ENCODE data around the gene ADGRL2. TPM values are rescaled to one million over a fixed set of nuclear protein-coding genes. Genes with fewer than 3 reads are reported as not detected.

ADGRL2 gene
- total and polyA plus RNA-seq, 9 of the 15 experiments (the other 6 are each of a cell fraction or from before 2014, with no cell fraction given): 0.03 to 0.15 (median 0.13) TPM; not detected in 6

DNA sequence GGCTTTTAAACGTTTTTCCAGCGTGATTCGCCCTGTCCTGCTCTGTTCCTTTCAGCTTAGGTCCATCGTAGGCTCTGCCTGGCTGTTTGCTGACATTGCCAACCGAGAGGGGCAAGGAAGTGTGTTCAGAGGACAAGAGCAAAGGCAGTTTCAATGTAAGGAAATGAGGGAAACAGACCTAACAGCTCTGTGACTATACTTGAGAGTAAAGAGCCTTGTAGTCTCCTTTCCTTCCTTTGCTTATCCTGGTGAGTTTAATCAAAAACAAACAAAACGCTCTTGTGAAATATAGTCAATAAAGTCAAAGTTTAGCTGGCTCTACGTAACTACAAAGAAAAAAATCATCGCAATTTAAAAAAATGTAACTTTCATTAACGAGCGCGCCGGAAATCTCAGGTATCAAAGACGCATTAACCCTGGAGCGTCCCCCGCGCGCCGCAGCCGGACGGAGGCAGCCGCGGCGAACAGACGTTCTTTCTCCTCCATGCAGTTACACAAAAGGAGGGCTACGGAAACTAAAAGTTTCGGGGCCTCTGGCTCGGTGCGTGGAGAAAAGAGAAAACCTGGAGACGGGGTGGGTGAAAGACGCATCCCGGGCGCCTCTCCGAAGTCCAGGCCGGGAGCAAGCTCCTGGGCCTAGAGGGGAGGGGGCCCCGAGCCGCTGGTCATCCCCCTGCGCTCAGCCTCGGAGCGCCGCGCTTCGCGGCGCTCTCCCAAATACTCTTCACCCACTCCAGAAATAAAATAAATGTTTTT, 617 bp upstream of the ADGRL2 start:
- intact Hi-C loops (cut with micrococcal nuclease): no loop called here
- ATAC-seq: no peak
- Histone ChIP-seq H4K20me1 (replicated peaks; ENCODE audit: control insufficient read depth, insufficient read depth, low read length) (no peaks in the 10 kb centered on the region), H3K79me2 (ENCODE audit: control insufficient read depth, insufficient read depth, low read length) (no peaks in the 10 kb centered on the region), H3K4me2 (ENCODE audit: insufficient read depth, low read length) (no peak overlapping the region), H2AFZ (ENCODE audit: low read depth, low read length) (no peak overlapping the region), H3K4me1 (replicated peaks in 1 of 2; ENCODE audit: control insufficient read depth in 2 of 2, insufficient read depth in 2 of 2, low read length in 2 of 2) (no peaks in the 10 kb centered on the region), H3K27me3 (ENCODE audit: control insufficient read depth in 2 of 2, insufficient read depth in 2 of 2, low read length in 2 of 2) (no peaks in the 10 kb centered on the region), H3K4me3 (no peak overlapping the region), H3K9me3 (replicated peaks; ENCODE audit: control insufficient read depth, insufficient read depth, low read depth, low read length) (no peaks in the 10 kb centered on the region), H3K9me1 (ENCODE audit: control insufficient read depth, insufficient read depth, low read length) (no peaks in the 10 kb centered on the region), H3K9ac (ENCODE audit: insufficient read depth in 1 of 2, low read depth in 2 of 2, low read length in 2 of 2) (no peak overlapping the region), H3K27ac (ENCODE audit: extremely low read depth, low read depth, low read length) (no peak overlapping the region), H3K36me3 (ENCODE audit: control insufficient read depth, insufficient read depth, low read length) (no peaks in the 10 kb centered on the region)
- in situ Hi-C loops (cut with MboI): no loop called here
- 39% methylated on average over 27 of the region's 44 CpGs for WGBS (ENCODE audit: insufficient coverage, low coverage, missing lambda C conversion rate)
- FAIRE-seq: no peak
- DNase-seq (ENCODE audit: extremely low read depth in 1 of 4, low spot score in 3 of 4): no peak
- ChIA-PET CTCF (ENCODE audit: low intra/inter-chr PET ratio) (no interaction called here), POLR2A (no interaction called here)
- BruUV-seq (replicated peaks): no TSS peak
- TF ChIP-seq RBM17 (IDR thresholded peaks at IDR 0.05; ENCODE audit: borderline replicate concordance, low read depth, low read length) (no peak), CEBPG (CRISPR knock-in tag; IDR thresholded peaks at IDR 0.05) (no peak), CEBPG (tag; conservative IDR thresholded peaks at IDR 0.05 in 1 of 2, IDR thresholded peaks at IDR 0.05 in 1 of 2) (no peak), ZBTB8A (IDR thresholded peaks at IDR 0.05; ENCODE audit: partially characterized antibody) (no peak), HOXB6 (CRISPR knock-in tag; IDR thresholded peaks at IDR 0.05; ENCODE audit: borderline replicate concordance) (no peak), GABPB2 (CRISPR knock-in tag; conservative IDR thresholded peaks at IDR 0.05) (no peak), ZNF583 (CRISPR knock-in tag; IDR thresholded peaks at IDR 0.05) (no peak), LEF1 (IDR thresholded peaks at IDR 0.05) (no peak), NFIC (IDR thresholded peaks at IDR 0.05) (no peak), POLR2AphosphoS2 (IDR thresholded peaks at IDR 0.05; ENCODE audit: low read length) (no peak), DACH1 (IDR thresholded peaks at IDR 0.05; ENCODE audit: partially characterized antibody) (no peak), MEF2D (tag; conservative IDR thresholded peaks at IDR 0.05; ENCODE audit: low read depth) (no peak), ZNF324 (CRISPR knock-in tag; IDR thresholded peaks at IDR 0.05) (no peak), DLX4 (CRISPR knock-in tag; IDR thresholded peaks at IDR 0.05) (no peak), POLR2A (conservative IDR thresholded peaks at IDR 0.05) (no peak), RCOR1 (IDR thresholded peaks at IDR 0.05; ENCODE audit: borderline replicate concordance in 1 of 2, low read depth in 2 of 2, low read length in 2 of 2) (no peak), HBP1 (CRISPR knock-in tag; IDR thresholded peaks at IDR 0.05) (no peak)
- TF ChIP-seq, protein P1, sequence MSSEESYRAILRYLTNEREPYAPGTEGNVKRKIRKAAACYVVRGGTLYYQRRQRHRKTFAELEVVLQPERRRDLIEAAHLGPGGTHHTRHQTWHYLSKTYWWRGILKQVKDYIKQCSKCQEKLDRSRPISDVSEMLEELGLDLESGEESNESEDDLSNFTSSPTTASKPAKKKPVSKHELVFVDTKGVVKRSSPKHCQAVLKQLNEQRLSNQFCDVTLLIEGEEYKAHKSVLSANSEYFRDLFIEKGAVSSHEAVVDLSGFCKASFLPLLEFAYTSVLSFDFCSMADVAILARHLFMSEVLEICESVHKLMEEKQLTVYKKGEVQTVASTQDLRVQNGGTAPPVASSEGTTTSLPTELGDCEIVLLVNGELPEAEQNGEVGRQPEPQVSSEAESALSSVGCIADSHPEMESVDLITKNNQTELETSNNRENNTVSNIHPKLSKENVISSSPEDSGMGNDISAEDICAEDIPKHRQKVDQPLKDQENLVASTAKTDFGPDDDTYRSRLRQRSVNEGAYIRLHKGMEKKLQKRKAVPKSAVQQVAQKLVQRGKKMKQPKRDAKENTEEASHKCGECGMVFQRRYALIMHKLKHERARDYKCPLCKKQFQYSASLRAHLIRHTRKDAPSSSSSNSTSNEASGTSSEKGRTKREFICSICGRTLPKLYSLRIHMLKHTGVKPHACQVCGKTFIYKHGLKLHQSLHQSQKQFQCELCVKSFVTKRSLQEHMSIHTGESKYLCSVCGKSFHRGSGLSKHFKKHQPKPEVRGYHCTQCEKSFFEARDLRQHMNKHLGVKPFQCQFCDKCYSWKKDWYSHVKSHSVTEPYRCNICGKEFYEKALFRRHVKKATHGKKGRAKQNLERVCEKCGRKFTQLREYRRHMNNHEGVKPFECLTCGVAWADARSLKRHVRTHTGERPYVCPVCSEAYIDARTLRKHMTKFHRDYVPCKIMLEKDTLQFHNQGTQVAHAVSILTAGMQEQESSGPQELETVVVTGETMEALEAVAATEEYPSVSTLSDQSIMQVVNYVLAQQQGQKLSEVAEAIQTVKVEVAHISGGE (CRISPR knock-in tag; IDR thresholded peaks at IDR 0.05): no peak
